NCI-H187 (cell line): ENCODE results near the gene XPO6.
"Not testable (repeated sequence)": the region's sequence is repeated elsewhere in the genome, so short reads cannot be mapped to it uniquely, and the experiment has no call there.

Experiments used
- DNase-seq, 2 experiments: peaks; one replicate each; lab custom pipeline; 2025; lab: John Stamatoyannopoulos, UW

XPO6 gene

GRCh38 chr16:28211758-28212531 is at the start of gene XPO6:
TSS of gene XPO6 (minus strand) at chr16:28211965. CDS start at chr16:28211368, 597 bp downstream.
- DNase-seq = peak; percentile 72 to 86

DNA sequence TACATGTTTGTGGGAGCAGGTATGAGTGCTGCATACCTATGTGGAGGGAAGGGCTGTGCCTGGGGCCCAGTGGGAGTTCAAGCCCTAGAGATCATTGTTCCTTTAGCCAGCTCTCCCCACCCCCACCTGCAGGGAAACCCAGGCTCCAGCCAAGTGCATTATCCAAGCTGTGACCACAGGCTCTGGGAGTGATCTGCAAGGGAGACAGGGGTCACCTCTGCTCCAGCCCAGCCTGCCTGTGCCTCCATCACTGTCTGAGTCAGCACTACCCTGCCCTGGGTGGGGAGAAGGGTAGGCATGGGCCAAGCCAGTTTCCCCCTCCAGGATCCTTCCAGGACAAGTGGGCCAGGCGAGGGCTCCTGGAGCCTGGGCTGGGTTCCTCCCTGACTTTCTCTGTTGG is 48.4 kb upstream of the XPO6 start:
- DNase-seq = no peak

DNA sequence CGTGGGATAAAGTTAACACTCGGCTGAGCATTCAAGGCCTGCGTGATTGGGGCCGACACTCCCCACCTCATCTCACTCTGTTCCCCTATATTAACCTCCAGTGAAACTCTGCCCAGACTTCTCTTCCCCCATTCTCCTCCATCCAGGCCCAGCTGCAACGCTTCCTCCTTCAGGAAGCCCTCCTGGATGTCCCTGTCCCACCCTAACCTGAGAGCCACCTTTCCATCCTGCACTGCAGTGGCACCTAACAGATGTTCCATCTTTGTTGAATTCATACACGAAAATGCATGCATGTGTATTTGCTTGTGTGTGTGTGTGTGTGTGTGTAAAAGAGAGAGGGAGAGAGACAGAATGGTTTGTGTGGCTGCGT is 48.0 kb upstream of the XPO6 start:
- no peak for DNase-seq

- DNase-seq = no peak
Measured at GRCh38 chr16:28259091-28259780, 47.5 kb upstream of the XPO6 start.

GRCh38 chr16:28258567-28258966 is 46.8 kb upstream of the XPO6 start:
- DNase-seq = no peak

DNA sequence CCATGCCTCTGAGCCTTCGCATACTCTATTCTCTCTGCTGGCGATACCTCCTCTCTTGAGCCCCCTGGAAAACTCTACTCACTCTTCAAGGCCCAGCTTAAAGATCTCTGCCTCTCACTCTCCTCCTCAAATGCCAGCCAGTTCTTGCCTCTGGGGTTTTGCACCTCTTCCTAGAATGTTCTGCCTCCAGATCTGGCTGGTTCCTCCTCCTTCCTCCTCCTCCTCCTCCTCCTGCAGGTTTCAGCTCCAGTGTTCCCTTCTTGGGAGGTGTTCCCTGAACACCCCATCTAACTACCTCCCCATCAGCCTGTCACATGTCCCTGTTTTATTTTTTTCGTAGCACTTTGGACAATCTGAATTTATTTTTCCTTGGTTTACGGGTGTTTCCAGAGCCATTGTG is 45.5 kb upstream of the XPO6 start:
- no peak for DNase-seq

DNA sequence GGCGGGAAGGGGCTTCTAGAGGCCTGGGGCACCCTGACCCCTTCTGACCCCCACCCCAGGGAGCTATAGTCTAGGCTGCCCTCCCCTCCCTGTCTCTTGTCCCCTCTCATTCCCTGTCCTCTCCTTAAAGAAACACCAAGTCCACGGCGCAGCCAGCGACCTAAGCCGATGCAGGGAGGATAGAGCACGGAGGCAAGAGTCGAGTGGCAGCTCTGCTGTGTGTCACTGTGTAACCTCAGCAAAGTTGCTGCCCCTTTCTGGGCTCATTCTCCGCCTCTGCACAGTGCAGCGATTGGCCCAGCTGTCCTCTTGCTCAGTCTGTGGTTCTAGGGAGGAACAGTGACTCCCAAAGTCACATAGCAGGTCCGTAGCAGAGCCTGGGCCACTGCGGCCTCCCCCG is 44.1 kb upstream of the XPO6 start:
- no peak for DNase-seq

DNA sequence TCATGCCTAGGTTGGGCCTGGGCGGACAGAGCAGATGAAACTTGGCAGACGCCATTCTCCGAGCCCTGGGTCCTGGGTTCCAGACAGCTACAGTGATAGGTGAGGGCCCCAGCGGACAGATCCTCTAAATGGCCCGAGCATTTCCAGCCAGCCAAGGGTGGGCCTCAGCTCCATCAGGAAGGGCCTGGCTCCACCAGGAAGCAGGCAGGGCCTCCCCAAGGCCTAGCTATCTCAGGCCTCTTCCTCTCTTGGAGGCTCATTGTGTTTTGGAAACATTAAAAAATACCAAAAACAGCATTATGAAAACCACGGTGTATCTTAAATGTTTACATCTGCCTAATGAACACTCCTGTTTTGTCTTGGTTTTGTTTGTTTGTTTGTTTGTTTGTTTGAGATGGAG is 42.4 kb upstream of the XPO6 start:
- DNase-seq = no peak

GRCh38 chr16:28250999-28251398 is 39.2 kb upstream of the XPO6 start:
- DNase-seq = no peak

GRCh38 chr16:28249483-28249882 is 37.7 kb upstream of the XPO6 start:
- DNase-seq = not testable (repeated sequence)

DNA sequence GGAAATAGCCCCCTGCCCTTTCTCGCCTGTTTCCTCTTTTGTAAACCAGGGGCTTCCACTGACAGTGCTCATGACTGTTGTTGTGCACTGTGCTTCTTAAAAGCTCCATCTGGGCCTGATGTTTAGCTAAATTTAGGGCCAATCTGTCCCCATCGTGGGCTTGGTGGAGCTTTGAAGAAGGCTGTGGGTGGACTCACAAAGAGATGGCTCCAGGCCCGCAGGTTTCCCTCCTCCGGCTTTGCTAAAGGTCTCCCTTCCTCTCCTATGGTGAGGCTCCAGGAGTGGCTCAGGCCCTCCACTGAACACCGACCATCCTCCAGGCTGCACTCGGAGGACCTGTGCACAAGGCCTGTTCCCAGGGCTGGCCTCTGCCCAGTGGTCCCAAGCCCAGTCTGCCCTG is 30.2 kb upstream of the XPO6 start:
- no peak for DNase-seq

GRCh38 chr16:28237754-28238357 is 26.1 kb upstream of the XPO6 start:
- DNase-seq = no peak

- no peak for DNase-seq
Measured at GRCh38 chr16:28231763-28232162, 20.0 kb upstream of the XPO6 start.

DNA sequence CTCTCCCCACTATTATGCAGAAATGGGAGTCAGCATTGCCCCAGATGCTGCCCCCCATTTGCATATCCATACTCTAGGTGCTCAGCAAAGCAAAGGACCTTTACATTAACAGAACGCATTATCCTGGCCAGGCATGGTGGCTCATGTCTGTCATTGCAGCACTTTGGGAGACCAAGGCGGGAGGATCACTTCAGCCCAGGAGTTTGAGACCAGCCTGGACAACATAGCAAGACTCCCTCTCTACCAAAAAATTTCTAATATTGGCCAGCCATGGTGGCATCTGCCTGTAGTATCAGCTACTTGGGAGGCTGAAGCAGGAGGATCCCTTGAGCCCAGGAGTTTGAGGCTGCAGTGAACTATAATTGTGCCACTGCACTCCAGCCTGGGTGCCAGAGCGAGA is 12.1 kb upstream of the XPO6 start:
- DNase-seq = not testable (repeated sequence)

DNA sequence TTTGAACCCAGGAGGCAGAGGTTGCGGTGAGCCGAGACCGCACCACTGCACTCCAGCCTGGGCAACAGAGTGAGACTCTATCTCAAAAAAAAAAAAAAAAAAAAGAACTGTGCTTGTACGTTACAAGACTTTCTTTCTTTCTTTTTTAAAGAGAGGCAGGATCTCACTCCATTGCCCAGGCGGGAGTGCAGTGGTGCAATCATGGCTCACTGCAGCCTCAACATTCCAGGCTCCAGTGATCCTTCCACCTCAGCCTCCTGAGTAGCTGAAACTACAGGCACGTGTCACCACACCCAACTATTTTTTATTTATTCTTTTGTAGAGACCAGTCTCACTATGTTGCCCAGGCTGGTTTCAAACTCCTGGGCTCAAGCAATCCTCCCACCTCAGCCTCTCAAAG is 8.0 kb upstream of the XPO6 start:
- DNase-seq = not testable (repeated sequence)

- no peak for DNase-seq
Measured at GRCh38 chr16:28219282-28219681, 7.5 kb upstream of the XPO6 start.

DNA sequence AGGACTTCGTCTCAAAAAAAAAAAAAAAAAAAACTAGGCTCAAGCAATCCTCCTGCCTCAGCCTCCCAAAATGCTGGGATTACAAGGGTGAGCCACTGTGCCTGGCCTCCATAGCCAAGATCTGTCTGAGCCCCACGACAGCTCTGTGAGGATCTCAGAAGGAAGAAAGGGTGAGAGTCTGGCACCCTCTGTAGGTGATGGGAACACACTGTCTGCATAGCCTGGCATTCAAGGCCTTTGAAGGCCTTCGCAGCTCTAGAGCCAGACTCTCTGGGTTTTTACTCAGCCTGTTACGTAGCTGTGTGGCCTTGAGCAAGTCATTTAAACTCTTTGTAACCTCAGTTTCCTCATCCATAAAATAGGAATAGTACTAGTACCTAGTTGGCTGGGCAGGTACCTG is 6.3 kb upstream of the XPO6 start:
- no peak for DNase-seq

GRCh38 chr16:28217326-28217725 is 5.6 kb upstream of the XPO6 start:
- DNase-seq = no peak

- DNase-seq = no peak
Measured at GRCh38 chr16:28213396-28213795, 1.6 kb upstream of the XPO6 start.

DNA sequence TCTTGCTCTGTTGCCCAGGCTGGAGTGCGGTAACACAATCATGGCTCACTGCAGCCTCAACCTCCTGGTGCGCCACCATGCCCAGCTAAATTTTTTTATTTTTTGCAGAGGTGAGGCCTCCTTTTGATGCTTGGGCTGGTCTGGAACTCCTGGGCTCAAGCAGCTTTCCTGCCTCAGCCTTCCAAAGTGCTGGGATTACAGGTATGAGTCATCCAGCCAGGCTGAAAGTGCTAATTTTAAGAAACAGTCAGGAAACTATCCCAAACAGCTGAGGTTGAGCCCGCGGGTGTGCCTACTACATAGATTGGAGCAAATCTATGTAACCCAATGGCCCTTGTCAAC is 738 bp upstream of the XPO6 start:
- DNase-seq = no peak

- DNase-seq = no peak
Measured at GRCh38 chr16:28210979-28211588, 681 bp downstream of the XPO6 start.

- no peak for DNase-seq
Measured at GRCh38 chr16:28210264-28210663, 1.5 kb downstream of the XPO6 start.

DNA sequence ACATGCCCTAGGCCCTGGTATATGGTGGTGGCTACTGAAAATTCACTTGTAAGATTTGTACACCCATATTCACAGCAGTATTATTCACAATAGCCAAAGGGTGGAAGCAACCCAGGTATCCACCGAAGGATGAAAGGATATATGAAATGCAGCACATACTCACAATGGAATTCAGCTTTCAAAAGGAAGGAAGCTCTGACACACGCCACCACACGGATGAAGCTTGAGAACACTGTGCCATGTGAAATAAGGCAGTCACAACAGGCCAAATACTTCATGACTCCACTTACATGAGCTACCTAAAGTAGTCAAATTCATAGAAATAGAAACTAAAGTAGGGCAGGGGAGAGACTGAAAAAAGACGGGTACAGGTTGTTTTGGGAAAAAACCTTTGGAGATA is 2.9 kb downstream of the XPO6 start:
- no peak for DNase-seq
